Lung (tissue), 12 donors: ENCODE data around the gene DRC7. TPM values are rescaled to one million over a fixed set of nuclear protein-coding genes. Genes with fewer than 3 reads are reported as not detected.

ENCODE experiments used
- ATAC-seq: fragments of 200-7000 bp; cut with Tn5 transposase; one replicate; pipeline ENCODE4 v1.9.1; 2020; ENCODE audit warnings: moderate number of reproducible peaks; ENCODE audit not compliant: insufficient read depth, low FRiP score
- DNase-seq, 3 donors: peaks; one replicate each; pipeline ENCODE4 v3.0.0-alpha.2; 2013 to 2017
- H3K27ac ChIP-seq, 2 donors: one replicate each; pipeline ENCODE4 v1.5.1; 2013; ENCODE audit warnings: mild to moderate bottlenecking in 2 of 2, moderate library complexity in 2 of 2, control low read depth in 1 of 2, inconsistent platforms in 1 of 2, low read depth in 1 of 2, low read length in 1 of 2
- H3K27me3 ChIP-seq, 3 donors: one replicate each; pipeline ENCODE4 v1.5.1; 2013; ENCODE audit warnings: low read length in 2 of 3; ENCODE audit not compliant: control insufficient read depth in 3 of 3, insufficient read depth in 3 of 3
- H3K36me3 ChIP-seq, 4 donors: one replicate each; pipeline ENCODE4 v1.5.1; 2013; ENCODE audit warnings: low read length in 4 of 4, mild to moderate bottlenecking in 1 of 4, moderate library complexity in 1 of 4; ENCODE audit not compliant: control insufficient read depth in 4 of 4, insufficient read depth in 4 of 4
- H3K4me1 ChIP-seq, 5 donors: one replicate each; pipeline ENCODE4 v1.5.1; 2013; ENCODE audit warnings: low read length in 5 of 5, mild to moderate bottlenecking in 2 of 5, moderate library complexity in 1 of 5; ENCODE audit not compliant: control insufficient read depth in 5 of 5, insufficient read depth in 5 of 5
- H3K4me3 ChIP-seq: one replicate; pipeline ENCODE4 v1.5.1; 2013; ENCODE audit warnings: mild to moderate bottlenecking, control low read depth, moderate library complexity
- H3K9ac ChIP-seq, 2 donors: one replicate each; pipeline ENCODE4 v1.5.1; 2013; ENCODE audit warnings: low read length in 2 of 2, control low read depth in 1 of 2; ENCODE audit not compliant: insufficient read depth in 1 of 2
- H3K9me3 ChIP-seq, 4 donors: one replicate each; pipeline ENCODE4 v1.5.1; 2013; ENCODE audit warnings: low read length in 3 of 4, mild to moderate bottlenecking in 1 of 4, moderate library complexity in 1 of 4; ENCODE audit not compliant: control insufficient read depth in 4 of 4, insufficient read depth in 3 of 4
- CTCF ChIP-seq: IDR thresholded peaks from 2 replicates; pipeline ENCODE4 v1.5.1; 2012; ENCODE audit warnings: mild to moderate bottlenecking; ENCODE audit errors: control extremely low read depth, extremely low read depth
- WGBS, 2 donors: extraction: QIAGEN DNeasy Blood & Tissue Kit; methylation state at CpG; one replicate each; pipeline ENCODE4 v1.1.7; 2013; 5-methylcytosine and 5-hydroxymethylcytosine counted together
- polyA plus RNA-seq, 2 donors: library from polyadenylated mRNA; stranded (reverse); fragments of 200-250 nt; gene quantifications; one replicate each; pipeline ENCODE4 v1.2.1, GENCODE V29; 2013
- total RNA-seq, 2 donors: library from RNA; depleted of rRNA in 1 of 2; stranded (reverse); fragments of >200 nt in 1 of 2; gene quantifications; one replicate each; pipeline ENCODE4 v1.2.1, GENCODE V29; 2014 to 2021
- donor health status: control.
- donor health status: control.
- donor health status: Bipolar disorder and iron deficiency.
- donor health status: healthy.
- donor health status: DM: yes; HTN: yes; CAD: no.

The DRC7 gene
- total and polyA plus RNA-seq, 4 donors: 2.5 to 10.9 (median 6.4) TPM

- ATAC-seq: no peak
- TF ChIP-seq CTCF: no peak
- Histone ChIP-seq H3K27ac (no peak overlapping the region), H3K36me3 (no peaks in the 10 kb centered on the region), H3K9ac (no peak overlapping the region), H3K4me1 (peaks cover 0 to 16% (median 5%) of the 10 kb centered on the region in 5 donors), H3K9me3 (no peaks in the 10 kb centered on the region), H3K4me3 (no peak overlapping the region), H3K27me3 (no peaks in the 10 kb centered on the region)
- DNase-seq: no peak
- WGBS, 2 donors: 30 to 40% methylated on average over 2 of the region's 2 CpGs
These were observed 37.4 kb downstream of the DRC7 start for GRCh38 chr16:57732037-57732436.

- no peak overlapping the region for H3K9ac ChIP-seq
- no peak for DNase-seq
- TF ChIP-seq CTCF: no peak
These were observed 38.1 kb downstream of the DRC7 start for GRCh38 chr16:57732714-57733113.

GRCh38 chr16:57734308-57734924 is 39.8 kb downstream of the DRC7 start:
- Histone ChIP-seq H3K9me3 (no peaks in the 10 kb centered on the region), H3K4me3 (peak overlapping the region; percentile 54), H3K27ac (peak overlapping the region; percentile 80 to 84), H3K27me3 (no peaks in the 10 kb centered on the region), H3K9ac (peak overlapping the region; percentile 73 to 83), H3K36me3 (peaks cover 0 to 1% (median 0%) of the 10 kb centered on the region in 4 donors), H3K4me1 (peaks cover 0 to 20% (median 9%) of the 10 kb centered on the region in 5 donors)
- 48 to 54% methylated on average over 20 of the region's 20 CpGs for WGBS, 2 donors
- no peak for TF ChIP-seq CTCF
- no peak for DNase-seq
- ATAC-seq: no peak

More at GRCh38 chr16:57732714-57733113, 38.1 kb downstream of the DRC7 start:
- H3K27ac ChIP-seq: no peak overlapping the region
- no peaks in the 10 kb centered on the region for H3K9me3 ChIP-seq
- peaks cover 0 to 20% (median 9%) of the 10 kb centered on the region in 5 donors for H3K4me1 ChIP-seq
- no peak overlapping the region for H3K4me3 ChIP-seq
- ATAC-seq: no peak
- no peaks in the 10 kb centered on the region for H3K36me3 ChIP-seq
- H3K27me3 ChIP-seq: no peaks in the 10 kb centered on the region
- WGBS, 2 donors: 76 to 81% methylated on average over 2 of the region's 2 CpGs
